ENCODE measurements around the gene GFER. TPM values are rescaled to one million over a fixed set of nuclear protein-coding genes. Genes with fewer than 3 reads are reported as not detected.
"Not testable (repeated sequence)": the region's sequence is repeated elsewhere in the genome, so short reads cannot be mapped to it uniquely, and the experiment has no call there.

Gene GFER
- total and polyA plus RNA-seq, 11 donors: 18.0 to 51.1 (median 23.8) TPM

- no peak overlapping the region for H3K4me3 ChIP-seq
Observed at GRCh38 chr16:1950047-1950446, 33.9 kb upstream of the GFER start.

GRCh38 chr16:1950559-1950958, 33.4 kb upstream of the GFER start:
- no peaks in the 10 kb centered on the region for H3K9me3 ChIP-seq
- no peak for TF ChIP-seq CTCF (IDR thresholded peaks at IDR 0.05)
- no peak for TF ChIP-seq POLR2A (IDR thresholded peaks at IDR 0.05)
- 49 to 72% (median 59%) methylated on average over 8 to 19 of the region's 19 CpGs for WGBS, 4 donors
- H3K27ac ChIP-seq: peak overlapping the region; percentile 59 to 97 (median 83)
- no peaks in the 10 kb centered on the region for H3K27me3 ChIP-seq
- peak; percentile 39 to 76 (median 60) for ATAC-seq
- intact Hi-C loops (cut with DNase I): no loop called here
- peaks cover 0 to 30% (median 5%) of the 10 kb centered on the region in 12 donors for H3K4me1 ChIP-seq
- peaks cover 0 to 4% (median 0%) of the 10 kb centered on the region in 9 donors for H3K36me3 ChIP-seq
- DNase-seq: peak in 4 of 5 donors; percentile 64 to 83 (median 70)
- no peak overlapping the region for H3K4me3 ChIP-seq

More at GRCh38 chr16:1950047-1950446, 33.9 kb upstream of the GFER start:
- peak overlapping the region; percentile 59 to 97 (median 83) for H3K27ac ChIP-seq
- peaks cover 0 to 4% (median 0%) of the 10 kb centered on the region in 9 donors for H3K36me3 ChIP-seq
- WGBS, 4 donors: 39 to 68% (median 55%) methylated on average over 4 to 7 of the region's 7 CpGs
- TF ChIP-seq CTCF (IDR thresholded peaks at IDR 0.05) (no peak), POLR2A (IDR thresholded peaks at IDR 0.05) (no peak)
- ATAC-seq (peak; percentile 4 to 36 (median 22)), DNase-seq (peak in 1 of 5 donors; percentile 55)
- H3K4me1 ChIP-seq: peaks cover 0 to 30% (median 5%) of the 10 kb centered on the region in 12 donors
- intact Hi-C loops (cut with DNase I): no loop called here
- no peaks in the 10 kb centered on the region for H3K27me3 ChIP-seq
- H3K9me3 ChIP-seq: no peaks in the 10 kb centered on the region

- DNase-seq: peak in 2 of 5 donors; percentile 20 to 40
- peaks cover 0 to 33% (median 5%) of the 10 kb centered on the region in 12 donors for H3K4me1 ChIP-seq
- no peaks in the 10 kb centered on the region for H3K27me3 ChIP-seq
- peak overlapping the region; percentile 32 to 62 (median 54) for H3K4me3 ChIP-seq
- TF ChIP-seq CTCF (IDR thresholded peaks at IDR 0.05): no peak
- TF ChIP-seq POLR2A (IDR thresholded peaks at IDR 0.05): no peak
- H3K27ac ChIP-seq: peak overlapping the region; percentile 75 to 99 (median 96)
- H3K36me3 ChIP-seq: no peaks in the 10 kb centered on the region
- H3K9me3 ChIP-seq: no peaks in the 10 kb centered on the region
- intact Hi-C loops (cut with DNase I): no loop called here
- ATAC-seq: peak in 3 of 4 donors; percentile 17 to 23 (median 22)
- WGBS, 4 donors: 53 to 94% (median 63%) methylated on average over 4 to 22 of the region's 22 CpGs
Observed at GRCh38 chr16:1953734-1954133, 30.3 kb upstream of the GFER start.

GRCh38 chr16:1957434-1958142, 26.4 kb upstream of the GFER start:
- Histone ChIP-seq H3K4me1 (peaks cover 4 to 35% (median 18%) of the 10 kb centered on the region in 12 donors), H3K36me3 (peaks cover 0 to 20% (median 17%) of the 10 kb centered on the region in 9 donors)
- intact Hi-C loops (cut with DNase I); H3K4me3 ChIP-seq; H3K9me3 ChIP-seq; H3K27me3 ChIP-seq; ATAC-seq; H3K27ac ChIP-seq: not testable (repeated sequence)
- 85 to 92% (median 88%) methylated on average over 16 to 22 of the region's 22 CpGs for WGBS, 4 donors
- DNase-seq: peak in 1 of 5 donors; percentile 15

GRCh38 chr16:1958143-1958491, 25.9 kb upstream of the GFER start:
- intact Hi-C loops (cut with DNase I); ATAC-seq; H3K9me3 ChIP-seq; H3K27me3 ChIP-seq; H3K27ac ChIP-seq; H3K4me3 ChIP-seq: not testable (repeated sequence)
- WGBS, 4 donors: 58 to 79% (median 73%) methylated on average over 7 to 30 of the region's 30 CpGs
- peak in 1 of 5 donors; percentile 23 for DNase-seq
- H3K36me3 ChIP-seq: peaks cover 0 to 26% (median 22%) of the 10 kb centered on the region in 9 donors
- peaks cover 6 to 36% (median 22%) of the 10 kb centered on the region in 12 donors for H3K4me1 ChIP-seq
